Measurements from ENCODE around the gene FTSJ3.

Gene FTSJ3

DNA sequence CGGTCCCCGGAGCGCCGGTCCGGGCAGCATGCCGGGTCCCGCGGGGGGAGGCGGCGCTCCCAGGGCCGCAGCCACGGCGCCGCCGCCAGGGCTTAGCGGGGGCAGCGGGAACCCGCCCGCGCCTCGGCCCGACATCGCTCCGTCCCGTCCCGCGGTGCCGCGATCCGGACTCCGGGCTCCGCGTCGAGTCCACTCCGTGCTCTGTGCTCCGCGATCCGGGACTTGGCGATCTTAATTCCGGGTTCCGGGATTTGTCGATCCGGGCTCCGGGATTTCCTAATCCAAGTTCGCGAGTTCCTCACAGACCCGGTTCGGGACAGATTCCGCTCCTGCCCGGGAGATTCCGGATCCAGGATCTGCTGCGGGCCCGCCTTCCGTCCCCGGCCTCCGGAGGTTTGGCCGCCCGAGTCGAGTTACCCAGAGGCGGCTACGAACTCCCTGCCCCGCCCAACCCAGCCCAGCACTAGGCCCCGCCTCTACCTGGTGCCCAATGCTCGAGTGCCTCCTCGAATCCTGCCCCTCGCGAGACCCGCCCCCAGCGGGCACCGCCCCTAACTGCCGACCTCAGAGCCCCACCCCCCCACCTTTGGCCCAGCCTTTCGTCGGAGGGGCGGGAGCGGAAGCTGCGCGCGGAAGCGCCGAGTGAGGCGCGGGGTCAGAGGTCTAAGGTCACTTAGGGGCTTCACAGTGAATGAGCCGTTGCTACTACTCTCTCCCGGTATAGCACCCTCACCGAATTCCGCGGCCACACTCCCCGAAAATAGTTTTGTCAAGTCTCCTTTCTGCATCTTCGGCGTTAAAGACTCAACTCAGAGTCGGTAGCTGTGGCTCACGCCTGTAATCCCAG lies 15.3 kb upstream of the FTSJ3 start, which contains the start of gene SMARCD2:
Gene SMARCD2 (minus strand): TSS at position 146 of the 847 bp plus-strand sequence. CDS start 11 bp downstream, at position 135.
- peak; percentile 97 for DNase-seq

GRCh38 chr17:63842173-63842539 lies 14.7 kb upstream of the FTSJ3 start:
- peak; percentile 56 for DNase-seq

DNA sequence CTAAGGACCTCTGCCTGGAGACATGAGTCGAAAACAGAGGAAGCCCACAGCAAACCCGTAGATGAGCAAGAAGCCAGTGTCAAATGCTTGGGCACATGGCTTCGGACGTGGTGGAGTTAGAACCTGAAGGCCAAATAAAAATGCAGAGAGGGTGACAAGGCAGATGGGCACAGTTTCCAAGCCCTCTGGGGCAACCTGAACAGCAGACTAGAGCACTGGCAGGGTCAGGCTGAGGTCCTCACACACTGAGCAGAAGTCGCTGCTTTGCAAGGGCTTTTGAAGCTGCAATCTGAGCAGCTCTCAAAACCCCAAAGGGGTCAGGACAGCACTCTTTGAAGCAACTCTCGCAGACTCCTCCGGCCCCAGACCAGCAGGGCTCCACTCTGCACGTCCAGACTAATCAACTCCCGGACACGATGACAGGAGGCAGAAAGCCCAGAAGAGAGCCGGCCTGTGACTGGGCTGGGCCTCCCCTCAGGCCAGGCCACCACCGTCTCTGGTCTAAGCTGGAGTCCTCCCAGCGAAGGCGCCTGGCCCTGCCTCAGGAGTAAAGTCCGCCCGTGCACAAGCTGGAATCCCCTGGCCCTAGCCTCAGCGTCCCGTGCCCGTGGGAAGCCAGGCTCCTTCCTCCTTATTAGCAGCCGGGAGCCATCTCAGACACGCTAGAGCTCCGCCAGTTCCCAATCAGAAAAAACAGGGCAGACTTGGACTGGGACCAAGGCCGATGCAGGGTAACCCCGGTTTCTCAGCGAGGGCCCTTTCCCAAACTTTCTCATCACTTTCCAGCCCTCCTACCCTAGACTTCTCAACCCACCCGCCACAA lies 14.1 kb upstream of the FTSJ3 start:
- peak; percentile 39 for DNase-seq

DNA sequence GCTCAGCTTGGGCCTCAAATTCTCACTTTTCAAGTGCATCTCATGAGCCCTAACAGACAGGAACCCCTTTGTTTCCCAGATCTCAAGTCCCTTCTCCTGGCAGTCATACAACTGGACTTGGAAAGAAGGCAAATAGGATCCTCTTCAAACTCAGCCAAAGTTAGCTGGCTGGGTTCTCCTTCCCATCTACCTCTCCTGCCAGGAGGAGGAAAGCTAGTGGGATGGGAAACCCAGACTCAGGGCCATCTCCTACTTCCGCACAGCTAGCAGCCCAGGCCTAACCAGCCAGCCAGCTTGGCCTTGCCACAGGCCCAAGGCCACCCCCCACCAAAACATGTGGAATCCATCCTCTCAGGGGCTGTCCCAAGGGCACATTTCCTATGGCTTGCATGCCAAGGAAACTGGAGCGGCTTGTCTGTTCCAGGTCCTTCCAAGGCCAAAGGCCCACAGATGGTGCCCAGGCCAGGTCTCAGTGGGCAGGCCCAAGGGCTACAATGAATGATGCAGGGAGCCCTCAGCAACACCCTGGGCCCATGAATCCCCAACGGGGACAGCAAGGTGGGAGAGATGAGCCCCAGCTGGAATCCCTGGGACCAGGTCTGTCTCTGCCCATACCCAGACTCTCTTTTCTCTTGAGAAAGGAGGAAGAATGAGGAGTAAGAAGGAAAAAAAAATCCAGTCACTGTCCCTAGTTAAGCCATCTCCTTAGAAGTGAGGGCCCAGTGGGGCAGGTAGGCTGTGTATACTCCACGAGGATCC lies 13.3 kb upstream of the FTSJ3 start:
- DNase-seq = no peak

DNA sequence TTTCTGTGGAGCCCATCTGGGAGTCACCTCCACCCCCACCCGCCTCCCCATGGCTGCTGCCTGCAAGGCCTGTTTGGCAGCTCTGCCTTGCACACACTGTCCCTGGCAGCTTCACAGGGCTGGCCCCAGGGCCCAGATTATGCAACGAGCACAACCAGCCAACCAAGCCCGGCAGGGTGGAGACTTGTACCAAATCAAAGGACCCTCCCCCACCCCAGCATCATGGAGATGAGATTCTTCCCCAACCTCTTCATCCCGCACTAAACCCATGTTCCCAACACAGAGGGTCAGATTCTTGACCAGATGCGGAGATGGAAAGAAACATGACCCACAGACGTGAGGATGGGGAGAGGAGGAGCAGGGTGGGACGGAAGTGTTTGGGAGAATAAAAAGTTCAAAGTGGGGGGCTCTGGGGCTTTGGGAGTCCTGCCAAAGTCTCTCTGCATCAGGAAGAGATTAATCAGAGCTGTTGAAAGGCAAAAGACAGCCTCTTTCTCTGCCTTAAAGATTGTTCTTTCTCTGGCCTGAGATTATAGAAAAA lies 11.2 kb upstream of the FTSJ3 start:
- DNase-seq = no peak

- no peak for DNase-seq
These were observed 10.6 kb upstream of the FTSJ3 start for GRCh38 chr17:63837962-63838600.

DNA sequence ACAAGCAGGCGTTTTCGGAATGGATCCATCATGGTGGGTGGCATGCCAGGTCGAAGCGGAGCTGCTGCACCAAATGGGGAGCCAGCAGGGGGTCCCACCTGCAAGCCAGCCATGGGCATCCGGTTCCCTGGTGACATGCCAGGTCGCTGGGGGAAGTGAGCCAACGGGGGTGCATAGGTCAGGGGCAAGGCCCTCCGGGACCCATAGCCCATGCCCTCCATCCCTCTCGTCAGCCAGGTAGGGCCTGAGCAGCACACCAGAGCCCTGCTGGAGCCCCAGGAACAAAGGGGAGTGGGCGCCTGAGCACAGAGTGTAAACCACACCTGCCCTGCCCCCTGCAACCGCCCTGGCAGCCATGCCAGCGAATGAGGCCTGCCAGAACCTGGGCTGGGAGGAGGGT lies 10.0 kb upstream of the FTSJ3 start:
- no peak for DNase-seq

DNA sequence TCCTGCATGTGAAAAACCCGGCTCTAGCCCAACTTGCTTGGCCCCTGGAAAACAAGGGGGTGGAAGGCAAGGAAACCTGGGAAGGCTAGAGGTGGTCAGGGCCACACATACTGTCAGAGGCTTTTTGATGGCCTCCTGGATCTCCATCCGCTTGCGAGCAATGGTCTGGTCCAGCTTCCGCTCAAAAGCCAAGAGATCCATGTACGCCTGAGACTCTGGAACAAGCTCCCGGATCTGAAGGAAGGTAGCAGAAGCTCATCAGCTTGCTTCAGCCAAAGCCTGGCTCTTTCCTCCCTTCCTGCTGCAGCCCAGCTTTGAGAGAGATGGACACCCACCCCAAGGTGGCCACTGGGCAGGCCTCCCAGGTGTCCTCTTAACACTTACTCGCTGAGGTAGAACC lies 9.3 kb upstream of the FTSJ3 start:
- no peak for DNase-seq

- DNase-seq = no peak
These were observed 7.8 kb upstream of the FTSJ3 start for GRCh38 chr17:63835167-63835720.

DNA sequence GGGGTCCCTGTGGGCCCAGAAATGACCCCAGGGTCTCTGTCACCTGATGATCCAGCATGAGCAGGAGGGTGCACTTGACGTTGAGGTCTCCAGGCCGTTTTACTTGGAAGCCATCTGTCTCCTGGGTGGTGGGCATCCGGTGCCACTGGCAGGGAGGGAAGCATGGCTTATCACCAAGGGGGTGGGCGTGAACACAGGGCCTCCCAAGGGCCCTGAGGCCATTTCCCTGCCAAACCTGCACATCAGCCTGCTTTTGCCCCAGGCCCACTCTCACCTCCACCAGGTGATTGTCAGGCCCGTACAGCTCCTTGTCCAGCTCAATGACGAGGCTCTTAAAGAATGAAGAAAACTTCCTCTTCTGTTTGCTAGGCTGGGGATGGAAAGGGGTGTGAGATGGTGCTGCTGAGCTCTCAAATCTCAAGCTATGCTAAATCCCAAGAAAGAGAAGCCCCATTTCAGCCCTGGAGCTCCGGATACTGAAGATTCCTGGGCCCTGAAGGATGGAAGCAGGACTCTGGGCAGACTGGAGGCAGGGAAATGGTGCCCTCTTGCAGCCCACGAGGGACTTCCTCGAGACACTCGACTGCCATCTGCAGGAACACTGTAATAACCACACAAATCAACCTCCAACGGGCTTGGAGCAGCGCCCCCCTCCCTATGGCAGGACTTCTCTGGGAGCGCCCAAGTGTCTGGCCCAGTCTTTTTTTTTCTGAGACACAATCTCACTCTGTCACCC lies 7.1 kb upstream of the FTSJ3 start:
- peak; percentile 83 for DNase-seq

DNA sequence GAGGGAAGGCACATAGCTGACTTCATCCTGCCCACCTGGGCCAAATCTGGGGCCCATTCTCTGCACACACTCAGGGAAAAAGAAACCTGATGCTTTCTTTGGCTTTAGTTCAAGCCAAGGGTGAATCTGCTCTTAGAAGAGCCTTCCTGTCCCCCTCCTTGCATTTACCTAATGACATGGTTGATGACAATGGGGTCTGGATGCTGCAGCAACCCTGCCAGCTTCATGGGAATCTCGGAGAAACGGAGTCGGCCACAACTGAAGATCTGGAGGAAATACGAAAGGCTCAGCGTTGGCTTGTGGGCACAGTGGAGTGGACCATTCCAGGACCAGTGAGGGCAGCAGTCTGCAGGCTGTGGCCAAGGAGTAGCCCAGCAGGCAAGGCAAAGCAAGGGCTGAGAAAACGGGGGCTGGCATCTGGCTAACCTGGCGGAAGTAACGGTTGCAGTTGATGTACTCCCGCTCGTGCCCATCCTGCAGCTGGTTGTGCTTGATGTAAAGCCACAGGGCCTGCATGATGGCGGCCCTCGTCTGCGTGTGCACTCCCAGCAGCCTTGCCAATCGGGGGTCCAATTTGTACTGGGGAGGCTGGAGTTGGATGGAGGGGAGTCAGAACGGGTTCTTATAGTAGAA lies 6.4 kb upstream of the FTSJ3 start:
- no peak for DNase-seq

- DNase-seq = no peak
These were observed 5.7 kb upstream of the FTSJ3 start for GRCh38 chr17:63833026-63833740.

- DNase-seq = no peak
These were observed 5.0 kb upstream of the FTSJ3 start for GRCh38 chr17:63832455-63832854.

DNA sequence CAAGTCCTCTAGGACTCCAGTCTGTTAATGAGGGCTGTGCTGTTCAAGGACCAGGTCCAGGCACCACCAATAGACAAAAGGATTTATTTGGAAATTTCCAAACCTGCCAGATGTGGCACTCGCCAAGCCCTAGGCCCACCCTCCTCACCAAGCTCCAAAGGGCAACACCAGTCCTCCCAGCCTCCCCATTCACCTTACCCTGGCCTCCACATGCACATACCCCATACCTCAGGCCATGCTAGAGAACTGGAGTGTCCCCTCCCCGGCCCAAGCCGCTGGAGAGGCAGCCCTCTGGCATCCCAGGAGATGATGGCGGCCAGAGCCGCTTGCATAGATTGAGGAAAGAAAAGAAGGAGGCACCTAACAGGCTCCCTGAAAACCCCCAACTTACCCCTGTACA lies 4.6 kb upstream of the FTSJ3 start:
- no peak for DNase-seq

DNA sequence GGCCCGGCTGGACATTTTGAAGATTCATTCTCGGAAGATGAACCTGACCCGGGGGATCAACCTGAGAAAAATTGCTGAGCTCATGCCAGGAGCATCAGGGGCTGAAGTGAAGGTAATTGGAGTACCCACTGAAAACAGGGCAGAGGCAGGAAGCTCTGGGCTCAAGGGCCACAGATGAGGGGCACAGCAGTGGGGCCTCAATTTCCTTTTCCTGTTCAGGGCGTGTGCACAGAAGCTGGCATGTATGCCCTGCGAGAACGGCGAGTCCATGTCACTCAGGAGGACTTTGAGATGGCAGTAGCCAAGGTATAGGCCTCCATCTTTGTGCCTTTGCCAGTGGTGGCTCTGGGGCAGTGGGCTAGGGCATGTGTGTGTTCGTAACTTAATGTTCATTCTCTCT lies 4.0 kb upstream of the FTSJ3 start:
- no peak for DNase-seq

- no peak for DNase-seq
These were observed 3.5 kb upstream of the FTSJ3 start for GRCh38 chr17:63830904-63831491.

GRCh38 chr17:63830278-63830677 lies 2.8 kb upstream of the FTSJ3 start:
- DNase-seq = no peak

DNA sequence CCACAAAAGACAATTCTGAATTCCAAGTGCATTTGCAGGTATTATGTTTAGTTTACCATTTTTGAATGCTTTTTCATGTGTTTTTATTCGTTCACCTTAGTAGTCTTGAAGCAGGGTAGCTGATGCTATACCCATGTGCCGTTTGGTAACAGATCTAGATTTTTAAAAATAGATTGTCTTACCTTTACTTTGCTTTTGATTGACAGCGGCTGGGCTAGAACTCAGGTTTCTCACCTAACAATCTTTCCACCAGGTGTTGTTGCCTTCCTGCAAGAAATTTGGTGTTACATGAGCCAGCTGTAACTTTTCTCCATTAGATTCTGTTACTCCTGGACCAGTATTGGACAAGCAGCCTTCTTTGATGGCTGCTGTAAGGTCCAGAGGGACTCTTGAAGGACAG lies 1.5 kb upstream of the FTSJ3 start:
- DNase-seq = no peak

GRCh38 chr17:63827801-63828221 lies 348 bp upstream of the FTSJ3 start:
- DNase-seq = no peak

- DNase-seq = no peak
These were observed 928 bp downstream of the FTSJ3 start for GRCh38 chr17:63826468-63827001.
